ENCODE measurements around the gene LRRC14B.

GRCh38 chr5:176296-176823 lies 14.9 kb upstream of the LRRC14B start:
- TF ChIP-seq YY1 (IDR thresholded peaks at IDR 0.05) = no peak
- no peak for TF ChIP-seq CTCF (IDR thresholded peaks at IDR 0.05; ENCODE audit: low read depth, low read length, missing input control)
- no peak for TF ChIP-seq GABPA (IDR thresholded peaks at IDR 0.05 in 1 of 2, conservative IDR thresholded peaks at IDR 0.05 in 1 of 2)
- TF ChIP-seq RAD21 (IDR thresholded peaks at IDR 0.05) = no peak
- no peak for TF ChIP-seq REST (IDR thresholded peaks at IDR 0.05)

All from liver (tissue), 3 donors.